Lower lobe of right lung (tissue), 2 donors: ENCODE results near the gene RDH12. TPM values are rescaled to one million over a fixed set of nuclear protein-coding genes. Genes with fewer than 3 reads are reported as not detected.

ENCODE experiments used
- ATAC-seq, 2 donors: fragments of 200-7000 bp; cut with Tn5 transposase; one replicate each; pipeline ENCODE4 v1.9.1; 2020 to 2022; ENCODE audit warnings: mild to moderate bottlenecking in 2 of 2, moderate library complexity in 2 of 2
- DNase-seq: peaks from one replicate; pipeline ENCODE4 v3.0.0-alpha.2; 2020
- H3K27ac ChIP-seq: fragments of 200-600 bp; one replicate; pipeline ENCODE4 v1.8.0; 2022
- H3K27me3 ChIP-seq: fragments of 200-600 bp; one replicate; pipeline ENCODE4 v1.8.0; 2022; ENCODE audit warnings: low read depth
- H3K36me3 ChIP-seq: fragments of 200-600 bp; one replicate; pipeline ENCODE4 v1.8.0; 2022; ENCODE audit warnings: mild to moderate bottlenecking
- H3K4me1 ChIP-seq: fragments of 200-600 bp; one replicate; pipeline ENCODE4 v1.8.0; 2022
- H3K4me3 ChIP-seq: fragments of 200-600 bp; one replicate; pipeline ENCODE4 v1.8.0; 2022; ENCODE audit warnings: mild to moderate bottlenecking
- H3K9me3 ChIP-seq: fragments of 200-600 bp; one replicate; pipeline ENCODE4 v1.8.0; 2022
- intact Hi-C: fragments of 100-400 bp; cut with DNase I; formaldehyde crosslinking; loops from one replicate; pipeline ENCODE4 v1.11.0; 2022
- total RNA-seq: library from RNA; stranded (reverse); fragmentation: NEBNext Ultra II Directional; extraction: Animal tissue kit (Norgen Biotek cat#: 25700); gene quantifications from one replicate; pipeline ENCODE4 v1.2.1, GENCODE V29; 2021
- TF ChIP-seq, protein P1 (sequence below): fragments of 200-600 bp; IDR thresholded peaks from one replicate; pipeline ENCODE4 v1.8.0; 2022; ENCODE audit warnings: antibody characterized with exemption, mild to moderate bottlenecking
- donor health status: DM: no; HTN: yes; CAD: no; lungs with severe emphysema.

The RDH12 gene
- total RNA-seq, 1 donor from 2014 or later, result 0.38 TPM

- no peak overlapping the region for H3K27ac ChIP-seq
- intact Hi-C loops, result no loop called here
- no peak for DNase-seq
- peaks cover 17% of the 10 kb centered on the region for H3K4me1 ChIP-seq
- no peak for ATAC-seq
- no peaks in the 10 kb centered on the region for H3K9me3 ChIP-seq
- TF ChIP-seq, protein P1, sequence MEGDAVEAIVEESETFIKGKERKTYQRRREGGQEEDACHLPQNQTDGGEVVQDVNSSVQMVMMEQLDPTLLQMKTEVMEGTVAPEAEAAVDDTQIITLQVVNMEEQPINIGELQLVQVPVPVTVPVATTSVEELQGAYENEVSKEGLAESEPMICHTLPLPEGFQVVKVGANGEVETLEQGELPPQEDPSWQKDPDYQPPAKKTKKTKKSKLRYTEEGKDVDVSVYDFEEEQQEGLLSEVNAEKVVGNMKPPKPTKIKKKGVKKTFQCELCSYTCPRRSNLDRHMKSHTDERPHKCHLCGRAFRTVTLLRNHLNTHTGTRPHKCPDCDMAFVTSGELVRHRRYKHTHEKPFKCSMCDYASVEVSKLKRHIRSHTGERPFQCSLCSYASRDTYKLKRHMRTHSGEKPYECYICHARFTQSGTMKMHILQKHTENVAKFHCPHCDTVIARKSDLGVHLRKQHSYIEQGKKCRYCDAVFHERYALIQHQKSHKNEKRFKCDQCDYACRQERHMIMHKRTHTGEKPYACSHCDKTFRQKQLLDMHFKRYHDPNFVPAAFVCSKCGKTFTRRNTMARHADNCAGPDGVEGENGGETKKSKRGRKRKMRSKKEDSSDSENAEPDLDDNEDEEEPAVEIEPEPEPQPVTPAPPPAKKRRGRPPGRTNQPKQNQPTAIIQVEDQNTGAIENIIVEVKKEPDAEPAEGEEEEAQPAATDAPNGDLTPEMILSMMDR, result no peak
- no peaks in the 10 kb centered on the region for H3K36me3 ChIP-seq
- no peaks in the 10 kb centered on the region for H3K27me3 ChIP-seq
- H3K4me3 ChIP-seq, result no peak overlapping the region
Measured at GRCh38 chr14:67668559-67668958, 33.1 kb upstream of the RDH12 start.

DNA sequence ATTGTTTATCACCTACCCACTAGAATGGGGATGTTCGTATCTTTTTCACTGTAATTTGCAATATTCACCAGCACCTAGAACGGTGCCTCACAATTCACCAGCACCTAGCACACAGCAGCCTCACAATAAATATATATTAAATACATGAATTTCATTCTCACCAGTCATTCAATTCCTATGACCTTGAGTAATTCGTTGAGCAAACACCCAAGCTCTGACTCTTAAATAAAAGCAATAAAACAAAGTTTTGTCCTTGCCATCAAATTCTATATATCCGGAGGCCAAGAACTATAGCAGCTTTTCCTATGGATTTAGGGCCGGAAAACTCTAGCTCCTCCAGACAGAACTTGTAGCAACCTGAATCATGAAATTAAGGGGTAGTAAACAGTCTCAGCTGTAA is 28.2 kb upstream of the RDH12 start:
- Histone ChIP-seq H3K27ac (no peak overlapping the region), H3K9me3 (no peaks in the 10 kb centered on the region), H3K4me1 (peaks cover 29% of the 10 kb centered on the region), H3K4me3 (peak overlapping the region; percentile 99), H3K36me3 (peaks cover 11% of the 10 kb centered on the region), H3K27me3 (no peaks in the 10 kb centered on the region)
- ATAC-seq, result no peak
- TF ChIP-seq, protein P1, result no peak
- intact Hi-C loops, result no loop called here
- DNase-seq, result no peak

DNA sequence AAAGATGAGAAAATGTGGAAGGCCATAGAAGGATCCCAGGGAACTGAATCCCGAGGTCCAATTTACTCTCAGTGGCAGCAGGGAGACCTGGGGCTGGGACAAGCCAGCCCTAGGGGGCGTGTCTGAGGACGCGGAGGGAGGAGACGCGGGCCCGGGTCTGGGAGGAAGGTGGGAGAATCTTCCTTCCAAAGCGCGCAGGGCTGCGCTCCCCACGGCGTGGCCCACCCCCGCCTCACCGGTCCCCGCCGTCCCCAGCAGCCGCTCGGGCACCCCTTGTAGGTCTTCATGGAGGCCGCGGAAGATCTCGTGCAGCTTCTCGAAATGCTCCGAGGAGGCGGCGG is 27.6 kb upstream of the RDH12 start:
- no peaks in the 10 kb centered on the region for H3K9me3 ChIP-seq
- H3K27ac ChIP-seq, result peak overlapping the region; percentile 100
- DNase-seq, result peak; percentile 85
- peaks cover 12% of the 10 kb centered on the region for H3K36me3 ChIP-seq
- no peaks in the 10 kb centered on the region for H3K27me3 ChIP-seq
- ATAC-seq, result peak; percentile 90 to 92
- intact Hi-C loops, result no loop called here
- H3K4me3 ChIP-seq, result peak overlapping the region; percentile 99
- TF ChIP-seq, protein P1, result peak; percentile 34
- H3K4me1 ChIP-seq, result peaks cover 29% of the 10 kb centered on the region

DNA sequence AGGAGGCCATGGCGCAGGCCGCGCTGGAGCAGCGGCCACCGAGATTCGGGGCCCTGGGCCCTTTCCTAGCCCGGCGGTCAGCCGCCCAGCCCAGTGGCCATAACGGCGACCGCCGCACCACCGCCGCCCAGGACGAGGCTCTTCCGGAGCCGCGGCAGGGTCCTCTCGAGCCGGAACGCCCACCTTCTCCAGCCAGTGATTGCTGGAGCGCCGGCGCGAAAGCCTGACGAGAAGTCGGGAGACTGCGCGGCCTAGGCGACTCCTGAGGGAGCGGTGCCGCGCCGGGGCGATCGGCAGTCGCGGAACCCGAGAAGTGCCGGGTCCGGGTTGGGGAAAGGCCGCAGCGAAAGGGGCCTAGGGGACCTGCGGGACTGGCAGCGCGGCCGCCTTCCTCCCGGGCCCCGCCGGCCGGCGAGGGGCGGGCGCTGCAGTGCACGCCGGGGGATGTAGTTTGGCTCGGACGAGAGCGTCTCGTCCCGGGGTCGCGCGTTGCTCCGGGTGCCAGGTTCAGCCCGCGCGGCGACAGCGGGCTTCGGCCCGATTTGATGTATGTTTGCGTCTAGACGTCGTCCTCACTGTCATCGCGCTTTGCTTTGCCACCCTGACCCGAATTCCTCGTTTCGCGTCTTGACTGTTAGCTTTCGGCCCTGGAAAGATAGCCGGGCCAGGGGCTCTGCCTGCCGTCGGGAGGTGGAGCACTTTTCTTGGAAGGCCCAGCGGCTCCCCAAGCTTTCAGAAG is 27.0 kb upstream of the RDH12 start, which contains the start of gene VTI1B:
Gene VTI1B (minus strand): TSS at position 153 of the 739 bp plus-strand sequence. CDS start 143 bp downstream, at position 10.
- Histone ChIP-seq H3K36me3 (peaks cover 12% of the 10 kb centered on the region), H3K4me1 (peaks cover 29% of the 10 kb centered on the region), H3K27me3 (no peaks in the 10 kb centered on the region), H3K9me3 (no peaks in the 10 kb centered on the region), H3K4me3 (peak within 1 kb of the TSS; percentile 99), H3K27ac (peak within 1 kb of the TSS; percentile 100)
- ATAC-seq, result peak; percentile 98 to 99
- TF ChIP-seq, protein P1, result no peak
- DNase-seq, result peak; percentile 90
- intact Hi-C loops, result no loop called here

- H3K4me1 ChIP-seq, result peaks cover 29% of the 10 kb centered on the region
- H3K27ac ChIP-seq, result peak overlapping the region; percentile 100
- no peaks in the 10 kb centered on the region for H3K9me3 ChIP-seq
- ATAC-seq (no peak), DNase-seq (no peak)
- H3K36me3 ChIP-seq, result peaks cover 12% of the 10 kb centered on the region
- peak overlapping the region; percentile 99 for H3K4me3 ChIP-seq
- intact Hi-C loops, result no loop called here
- TF ChIP-seq, protein P1, result no peak
- no peaks in the 10 kb centered on the region for H3K27me3 ChIP-seq
Measured at GRCh38 chr14:67675219-67675582, 26.5 kb upstream of the RDH12 start.
